ENCODE results near the gene CD99.

CD99 gene

GRCh38 chrX:2676794-2677675 is 14.1 kb upstream of the CD99 start:
- H3K4me3 ChIP-seq (ENCODE audit: low read depth, low read length) = no peak overlapping the region
- DNase-seq (ENCODE audit: low read depth) = no peak
- no peak for TF ChIP-seq CTCF (conservative IDR thresholded peaks at IDR 0.05; ENCODE audit: low read depth, low read length)

GRCh38 chrX:2677764-2678163 is 13.3 kb upstream of the CD99 start:
- TF ChIP-seq CTCF (conservative IDR thresholded peaks at IDR 0.05; ENCODE audit: low read depth, low read length) = no peak
- peak; percentile 97 for DNase-seq (ENCODE audit: low read depth)
- no peak overlapping the region for H3K4me3 ChIP-seq (ENCODE audit: low read depth, low read length)

GRCh38 chrX:2678583-2678982 is 12.5 kb upstream of the CD99 start:
- no peak for DNase-seq (ENCODE audit: low read depth)
- no peak overlapping the region for H3K4me3 ChIP-seq (ENCODE audit: low read depth, low read length)
- no peak for TF ChIP-seq CTCF (conservative IDR thresholded peaks at IDR 0.05; ENCODE audit: low read depth, low read length)

DNA sequence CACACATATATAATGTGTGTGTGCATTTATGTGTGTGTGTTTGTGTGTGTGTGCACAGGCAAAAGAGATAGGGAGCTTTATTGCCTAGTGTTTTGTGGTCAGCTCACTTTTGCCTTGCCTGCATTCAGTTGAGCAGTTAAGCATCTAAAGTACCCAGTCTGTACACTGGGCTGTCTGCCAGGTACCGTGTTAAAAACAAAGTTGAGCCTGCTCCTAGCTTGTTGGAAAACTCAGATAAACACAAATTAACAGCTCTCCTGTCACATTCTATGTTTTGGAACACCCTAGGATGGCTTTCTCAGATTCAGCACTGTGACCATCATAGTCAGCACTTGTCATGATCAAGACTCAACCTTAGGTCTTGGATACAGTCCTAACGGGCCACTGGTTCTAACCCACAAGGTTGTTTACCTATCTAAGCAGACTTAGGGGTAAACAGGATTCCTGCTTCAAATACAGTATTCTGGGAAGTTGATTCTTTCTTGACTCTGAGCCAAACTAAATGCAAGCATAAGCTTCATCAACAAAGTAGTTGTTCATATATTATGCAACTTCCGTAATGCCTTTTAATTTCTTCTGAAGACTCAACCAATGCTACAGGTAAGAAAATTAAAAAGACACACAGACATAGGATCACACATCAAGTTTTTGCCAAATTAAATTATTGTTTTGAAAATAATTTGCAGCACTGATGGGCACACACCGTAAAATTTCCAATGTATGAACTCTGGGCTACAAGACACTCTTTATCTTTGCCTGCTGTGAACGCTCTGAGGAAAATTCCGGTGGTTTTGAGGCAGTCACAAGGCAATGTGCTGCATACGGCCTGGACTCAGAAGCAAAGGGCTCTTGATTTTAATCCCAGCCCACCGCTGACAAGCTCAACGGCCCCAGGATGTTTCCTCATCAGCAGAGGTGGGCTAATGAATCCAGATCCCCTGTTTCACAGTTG is 11.3 kb upstream of the CD99 start:
- no peak overlapping the region for H3K4me3 ChIP-seq (ENCODE audit: low read depth, low read length)
- peak; percentile 94 for DNase-seq (ENCODE audit: low read depth)
- no peak for TF ChIP-seq CTCF (conservative IDR thresholded peaks at IDR 0.05; ENCODE audit: low read depth, low read length)

DNA sequence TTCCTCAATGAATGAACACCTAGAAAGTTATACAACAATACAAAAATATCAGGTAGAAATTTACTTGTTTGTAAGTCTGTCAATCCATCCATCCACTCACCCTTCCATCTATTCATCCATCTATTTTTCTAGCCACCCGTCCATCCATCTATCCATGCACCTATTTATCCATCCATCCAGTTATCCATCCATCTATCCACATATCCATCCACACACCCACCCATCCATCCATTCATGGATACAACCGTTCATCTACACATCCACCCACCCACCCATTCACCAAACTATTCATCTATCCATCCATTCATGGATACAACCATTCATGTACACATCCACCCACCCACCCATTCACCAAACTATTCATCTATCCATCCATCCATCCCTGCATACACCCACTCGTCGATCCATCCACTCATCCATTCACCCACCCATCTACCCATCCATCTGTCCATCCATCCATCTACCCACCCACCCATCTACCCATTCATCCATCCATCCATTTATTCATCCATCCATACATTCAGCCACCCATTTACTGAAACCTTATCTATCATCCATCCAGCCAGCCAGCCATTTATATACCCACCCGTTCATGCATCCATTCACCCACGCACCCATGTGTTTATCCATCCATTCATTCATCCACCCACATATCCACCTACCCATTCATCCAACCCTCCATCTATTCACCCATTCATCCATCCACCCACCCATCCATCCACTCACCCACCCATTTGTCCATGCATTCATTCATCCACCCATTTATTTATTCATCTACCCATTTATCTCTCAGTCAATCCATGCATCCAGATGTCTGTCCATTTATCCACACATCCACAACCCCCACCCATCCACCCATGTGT is 10.4 kb upstream of the CD99 start:
- H3K4me3 ChIP-seq (ENCODE audit: low read depth, low read length) = no peak overlapping the region
- TF ChIP-seq CTCF (conservative IDR thresholded peaks at IDR 0.05; ENCODE audit: low read depth, low read length) = no peak
- no peak for DNase-seq (ENCODE audit: low read depth)

DNA sequence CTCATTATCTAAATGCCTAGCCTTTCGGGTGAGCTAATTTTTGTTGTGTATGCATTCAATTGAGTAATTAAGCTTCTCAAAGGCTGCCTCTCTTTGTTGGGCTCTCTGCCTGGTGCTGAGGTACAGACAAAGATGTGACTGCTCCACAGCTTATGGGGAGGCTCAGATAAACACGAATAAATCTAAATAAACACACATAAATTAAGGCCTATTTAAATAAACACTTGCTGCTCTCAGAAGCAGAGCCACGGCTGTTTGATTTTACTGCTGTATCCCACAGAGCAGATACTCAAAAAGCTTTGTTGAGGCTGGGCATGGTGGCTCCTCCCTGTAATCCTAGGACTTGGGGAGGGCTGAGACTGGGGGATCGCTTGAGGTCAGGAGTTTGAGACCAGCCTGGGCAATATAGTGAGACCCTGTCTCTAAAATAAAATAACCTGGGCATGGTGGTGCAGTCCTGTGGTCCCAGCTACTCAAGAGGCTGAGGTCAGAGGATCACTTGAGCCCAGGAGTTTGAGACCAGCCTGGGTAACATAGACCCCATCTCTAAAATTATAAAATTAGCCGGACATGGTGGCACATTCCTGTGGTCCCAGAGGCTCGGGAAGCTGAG is 8.4 kb upstream of the CD99 start:
- no peak for TF ChIP-seq CTCF (conservative IDR thresholded peaks at IDR 0.05; ENCODE audit: low read depth, low read length)
- DNase-seq (ENCODE audit: low read depth) = no peak

More for the DNA sequence above, 8.4 kb upstream of the CD99 start:
- H3K4me3 ChIP-seq (ENCODE audit: low read depth, low read length) = no peak overlapping the region
